Measurements from ENCODE around the gene ZNF385D.

Gene ZNF385D

GRCh38 chr3:21750831-21751391 lies at the start of gene ZNF385D:
Gene ZNF385D, minus strand, starts transcription at chr3:21751210. Its CDS starts 294 bp downstream, at chr3:21750916.
- no peak within 1 kb of the TSS for H3K4me3 Mint-ChIP-seq
- no peaks in the 10 kb centered on the region for H3K4me1 Mint-ChIP-seq (ENCODE audit: low read depth)
- H3K27ac Mint-ChIP-seq = no peak within 1 kb of the TSS
- H3K27me3 Mint-ChIP-seq = no peaks in the 10 kb centered on the region
- H3K9me3 Mint-ChIP-seq (ENCODE audit: low read depth) = peaks cover 2% of the 10 kb centered on the region
- no peaks in the 10 kb centered on the region for H3K36me3 Mint-ChIP-seq

GRCh38 chr3:21798356-21799088 lies 47.5 kb upstream of the ZNF385D start:
- no peaks in the 10 kb centered on the region for H3K27me3 Mint-ChIP-seq
- H3K4me3 Mint-ChIP-seq = no peak overlapping the region
- H3K4me1 Mint-ChIP-seq (ENCODE audit: low read depth) = no peaks in the 10 kb centered on the region
- H3K36me3 Mint-ChIP-seq = no peaks in the 10 kb centered on the region
- H3K9me3 Mint-ChIP-seq (ENCODE audit: low read depth) = peaks cover 21% of the 10 kb centered on the region
- no peak overlapping the region for H3K27ac Mint-ChIP-seq

- Mint-ChIP-seq H3K4me3 (no peak overlapping the region), H3K27ac (no peak overlapping the region), H3K4me1 (ENCODE audit: low read depth) (no peaks in the 10 kb centered on the region), H3K27me3 (no peaks in the 10 kb centered on the region), H3K36me3 (no peaks in the 10 kb centered on the region), H3K9me3 (ENCODE audit: low read depth) (peaks cover 16% of the 10 kb centered on the region)
Measured at GRCh38 chr3:21795921-21796320, 44.9 kb upstream of the ZNF385D start.

- peaks cover 14% of the 10 kb centered on the region for H3K9me3 Mint-ChIP-seq (ENCODE audit: low read depth)
- H3K36me3 Mint-ChIP-seq = no peaks in the 10 kb centered on the region
- no peaks in the 10 kb centered on the region for H3K27me3 Mint-ChIP-seq
- H3K27ac Mint-ChIP-seq = no peak overlapping the region
- H3K4me1 Mint-ChIP-seq (ENCODE audit: low read depth) = no peaks in the 10 kb centered on the region
- H3K4me3 Mint-ChIP-seq = no peak overlapping the region
Measured at GRCh38 chr3:21795152-21795837, 44.3 kb upstream of the ZNF385D start.

GRCh38 chr3:21794291-21794690 lies 43.3 kb upstream of the ZNF385D start:
- Mint-ChIP-seq H3K27me3 (no peaks in the 10 kb centered on the region), H3K27ac (no peak overlapping the region), H3K4me3 (no peak overlapping the region), H3K4me1 (ENCODE audit: low read depth) (no peaks in the 10 kb centered on the region), H3K9me3 (ENCODE audit: low read depth) (peaks cover 9% of the 10 kb centered on the region), H3K36me3 (no peaks in the 10 kb centered on the region)

GRCh38 chr3:21792176-21792575 lies 41.2 kb upstream of the ZNF385D start:
- no peak overlapping the region for H3K27ac Mint-ChIP-seq
- no peak overlapping the region for H3K4me3 Mint-ChIP-seq
- peaks cover 3% of the 10 kb centered on the region for H3K9me3 Mint-ChIP-seq (ENCODE audit: low read depth)
- H3K27me3 Mint-ChIP-seq = no peaks in the 10 kb centered on the region
- no peaks in the 10 kb centered on the region for H3K4me1 Mint-ChIP-seq (ENCODE audit: low read depth)
- no peaks in the 10 kb centered on the region for H3K36me3 Mint-ChIP-seq

GRCh38 chr3:21791356-21791755 lies 40.3 kb upstream of the ZNF385D start:
- Mint-ChIP-seq H3K9me3 (ENCODE audit: low read depth) (peaks cover 3% of the 10 kb centered on the region), H3K27ac (no peak overlapping the region), H3K4me1 (ENCODE audit: low read depth) (no peaks in the 10 kb centered on the region), H3K36me3 (no peaks in the 10 kb centered on the region), H3K27me3 (no peaks in the 10 kb centered on the region), H3K4me3 (no peak overlapping the region)

GRCh38 chr3:21790466-21790865 lies 39.5 kb upstream of the ZNF385D start:
- H3K27ac Mint-ChIP-seq = no peak overlapping the region
- no peaks in the 10 kb centered on the region for H3K36me3 Mint-ChIP-seq
- no peaks in the 10 kb centered on the region for H3K4me1 Mint-ChIP-seq (ENCODE audit: low read depth)
- no peaks in the 10 kb centered on the region for H3K27me3 Mint-ChIP-seq
- H3K4me3 Mint-ChIP-seq = no peak overlapping the region
- H3K9me3 Mint-ChIP-seq (ENCODE audit: low read depth) = peaks cover 3% of the 10 kb centered on the region

GRCh38 chr3:21789730-21790129 lies 38.7 kb upstream of the ZNF385D start:
- Mint-ChIP-seq H3K4me3 (no peak overlapping the region), H3K27ac (no peak overlapping the region), H3K36me3 (no peaks in the 10 kb centered on the region), H3K4me1 (ENCODE audit: low read depth) (no peaks in the 10 kb centered on the region), H3K9me3 (ENCODE audit: low read depth) (peaks cover 3% of the 10 kb centered on the region), H3K27me3 (no peaks in the 10 kb centered on the region)

GRCh38 chr3:21786438-21786797 lies 35.4 kb upstream of the ZNF385D start:
- no peaks in the 10 kb centered on the region for H3K36me3 Mint-ChIP-seq
- no peak overlapping the region for H3K4me3 Mint-ChIP-seq
- peaks cover 7% of the 10 kb centered on the region for H3K9me3 Mint-ChIP-seq (ENCODE audit: low read depth)
- no peaks in the 10 kb centered on the region for H3K4me1 Mint-ChIP-seq (ENCODE audit: low read depth)
- H3K27ac Mint-ChIP-seq = no peak overlapping the region
- no peaks in the 10 kb centered on the region for H3K27me3 Mint-ChIP-seq

- Mint-ChIP-seq H3K36me3 (no peaks in the 10 kb centered on the region), H3K27ac (no peak overlapping the region), H3K4me3 (no peak overlapping the region), H3K4me1 (ENCODE audit: low read depth) (no peaks in the 10 kb centered on the region), H3K27me3 (no peaks in the 10 kb centered on the region), H3K9me3 (ENCODE audit: low read depth) (peaks cover 7% of the 10 kb centered on the region)
Measured at GRCh38 chr3:21785765-21786437, 34.9 kb upstream of the ZNF385D start.

GRCh38 chr3:21783839-21784238 lies 32.8 kb upstream of the ZNF385D start:
- H3K9me3 Mint-ChIP-seq (ENCODE audit: low read depth) = peaks cover 7% of the 10 kb centered on the region
- no peaks in the 10 kb centered on the region for H3K27me3 Mint-ChIP-seq
- H3K4me3 Mint-ChIP-seq = no peak overlapping the region
- no peak overlapping the region for H3K27ac Mint-ChIP-seq
- no peaks in the 10 kb centered on the region for H3K4me1 Mint-ChIP-seq (ENCODE audit: low read depth)
- no peaks in the 10 kb centered on the region for H3K36me3 Mint-ChIP-seq

- Mint-ChIP-seq H3K27ac (no peak overlapping the region), H3K27me3 (no peaks in the 10 kb centered on the region), H3K4me3 (no peak overlapping the region), H3K4me1 (ENCODE audit: low read depth) (no peaks in the 10 kb centered on the region), H3K36me3 (no peaks in the 10 kb centered on the region), H3K9me3 (ENCODE audit: low read depth) (peaks cover 7% of the 10 kb centered on the region)
Measured at GRCh38 chr3:21781355-21781754, 30.3 kb upstream of the ZNF385D start.

- Mint-ChIP-seq H3K36me3 (no peaks in the 10 kb centered on the region), H3K9me3 (ENCODE audit: low read depth) (peaks cover 7% of the 10 kb centered on the region), H3K4me3 (no peak overlapping the region), H3K4me1 (ENCODE audit: low read depth) (no peaks in the 10 kb centered on the region), H3K27me3 (no peaks in the 10 kb centered on the region), H3K27ac (no peak overlapping the region)
Measured at GRCh38 chr3:21779909-21780308, 28.9 kb upstream of the ZNF385D start.

- H3K9me3 Mint-ChIP-seq (ENCODE audit: low read depth) = peaks cover 7% of the 10 kb centered on the region
Measured at GRCh38 chr3:21778715-21779114, 27.7 kb upstream of the ZNF385D start.

More at GRCh38 chr3:21778715-21779114, 27.7 kb upstream of the ZNF385D start:
- H3K36me3 Mint-ChIP-seq = no peaks in the 10 kb centered on the region
- no peak overlapping the region for H3K4me3 Mint-ChIP-seq
- H3K27me3 Mint-ChIP-seq = no peaks in the 10 kb centered on the region
- no peak overlapping the region for H3K27ac Mint-ChIP-seq
- no peaks in the 10 kb centered on the region for H3K4me1 Mint-ChIP-seq (ENCODE audit: low read depth)
